IMR-90 (cell line): ENCODE measurements around the gene AMBN. TPM values are rescaled to one million over a fixed set of nuclear protein-coding genes. Genes with fewer than 3 reads are reported as not detected.

ENCODE experiments used
- ATAC-seq: fragments of 200-7000 bp; cut with Tn5 transposase; 2 replicates; pipeline ENCODE4 v1.9.1; 2020; ENCODE audit warnings: low read depth, mild to moderate bottlenecking, moderate library complexity
- Bru-seq: library from RNA; stranded (reverse); fragments of 400-500 nt; gene quantifications from one replicate; lab custom pipeline; 2021; lab: Mats Ljungman, UMichigan
- BruChase-seq, 2 experiments: library from RNA; stranded (reverse); fragments of 400-500 nt; gene quantifications; one replicate each; lab custom pipeline; 2021; lab: Mats Ljungman, UMichigan
- BruUV-seq: library from RNA; stranded (reverse); fragments of 400-500 nt; replicated peaks from 2 replicates; lab custom pipeline; 2021; lab: Mats Ljungman, UMichigan
- CTCF ChIA-PET: fragments of 300-600 bp; formaldehyde crosslinking; extraction: SDS; loops from one replicate; lab custom pipeline; 2021; ENCODE audit warnings: antibody characterized with exemption; lab: Yijun Ruan, JAX
- POLR2A ChIA-PET: fragments of 300-600 bp; sonication (Branson Sonifier 250); formaldehyde crosslinking; loops from one replicate; lab custom pipeline; 2022; ENCODE audit warnings: antibody characterized with exemption; ENCODE audit not compliant: unreplicated experiment; lab: Charles Lee
- DNase-seq: peaks from one replicate; pipeline ENCODE4 v3.0.0; 2013
- H2AFZ ChIP-seq: replicated peaks from 2 replicates; pipeline ENCODE3; 2013; ENCODE audit warnings: low read length, mild to moderate bottlenecking; ENCODE audit not compliant: poor library complexity
- H2AK5ac ChIP-seq: 2 replicates; pipeline ENCODE4 v1.6.1; 2013; ENCODE audit warnings: low read depth, low read length, inconsistent platforms
- H2AK9ac ChIP-seq: replicated peaks from 2 replicates; pipeline ENCODE3; 2013; ENCODE audit warnings: mild to moderate bottlenecking, low read depth, low read length, moderate library complexity; ENCODE audit not compliant: poor library complexity
- H2BK120ac ChIP-seq: 2 replicates; pipeline ENCODE4 v1.6.1; 2013; ENCODE audit warnings: low read depth, low read length, inconsistent platforms
- H2BK15ac ChIP-seq: 3 replicates; pipeline ENCODE4 v1.6.1; 2013; ENCODE audit warnings: low read depth, low read length, inconsistent platforms
- H2BK20ac ChIP-seq: 2 replicates; pipeline ENCODE4 v1.6.1; 2013; ENCODE audit warnings: low read depth, mild to moderate bottlenecking, inconsistent platforms, low read length, moderate library complexity
- H2BK5ac ChIP-seq: 2 replicates; pipeline ENCODE4 v1.6.1; 2013; ENCODE audit warnings: mild to moderate bottlenecking, low read depth, low read length, inconsistent platforms; ENCODE audit not compliant: poor library complexity, severe bottlenecking
- H3K14ac ChIP-seq: replicated peaks from 2 replicates; pipeline ENCODE4 v1.6.1; 2013; ENCODE audit warnings: low read depth, low read length, inconsistent platforms
- H3K18ac ChIP-seq: 2 replicates; pipeline ENCODE4 v1.6.1; 2013; ENCODE audit warnings: low read depth, low read length, control low read depth
- H3K23ac ChIP-seq: 2 replicates; pipeline ENCODE4 v1.6.1; 2013; ENCODE audit warnings: low read depth, low read length, inconsistent platforms
- H3K27ac ChIP-seq: 2 replicates; pipeline ENCODE4 v1.5.1; 2013; ENCODE audit warnings: mild to moderate bottlenecking, control low read depth, low read length; ENCODE audit not compliant: insufficient read depth
- H3K27me3 ChIP-seq: 2 replicates; pipeline ENCODE4 v1.6.1; 2013; ENCODE audit warnings: low read length; ENCODE audit not compliant: control insufficient read depth, insufficient read depth
- H3K36me3 ChIP-seq: 2 replicates; pipeline ENCODE4 v1.6.1; 2013; ENCODE audit warnings: low read length, mixed read lengths; ENCODE audit not compliant: control insufficient read depth, insufficient read depth
- H3K4ac ChIP-seq: 2 replicates; pipeline ENCODE4 v1.6.1; 2013; ENCODE audit warnings: low read depth, low read length, inconsistent platforms
- H3K4me1 ChIP-seq: 2 replicates; pipeline ENCODE4 v1.6.1; 2013; ENCODE audit warnings: low read length, mixed read lengths; ENCODE audit not compliant: control insufficient read depth, insufficient read depth
- H3K4me2 ChIP-seq: 2 replicates; pipeline ENCODE4 v1.6.1; 2013; ENCODE audit warnings: low read depth, mild to moderate bottlenecking, control low read depth, low read length, moderate library complexity
- H3K4me3 ChIP-seq: 2 replicates; pipeline ENCODE4 v1.5.1; 2013; ENCODE audit warnings: low read depth, mild to moderate bottlenecking, control low read depth, low read length, moderate library complexity; ENCODE audit not compliant: insufficient read depth
- H3K56ac ChIP-seq: 2 replicates; pipeline ENCODE4 v1.6.1; 2013; ENCODE audit warnings: low read length, inconsistent platforms; ENCODE audit not compliant: insufficient read depth; ENCODE audit errors: extremely low read depth
- H3K79me1 ChIP-seq, 2 experiments: 2 replicates each; pipeline ENCODE4 v1.6.1; 2013; ENCODE audit warnings: low read length in 2 of 2, inconsistent platforms in 1 of 2, low read depth in 1 of 2
- H3K9ac ChIP-seq: 2 replicates; pipeline ENCODE4 v1.6.1; 2013; ENCODE audit warnings: low read depth, low read length, control low read depth
- H3K9me1 ChIP-seq: 2 replicates; pipeline ENCODE4 v1.6.1; 2013; ENCODE audit warnings: low read length, inconsistent platforms; ENCODE audit not compliant: insufficient read depth
- H3K9me3 ChIP-seq: 2 replicates; pipeline ENCODE4 v1.6.1; 2013; ENCODE audit warnings: low read length; ENCODE audit not compliant: control insufficient read depth, insufficient read depth
- H4K20me1 ChIP-seq: 2 replicates; pipeline ENCODE4 v1.6.1; 2013; ENCODE audit warnings: low read length, inconsistent platforms; ENCODE audit not compliant: insufficient read depth
- H4K5ac ChIP-seq: 2 replicates; pipeline ENCODE4 v1.6.1; 2013; ENCODE audit warnings: mild to moderate bottlenecking, low read depth, low read length, control low read depth
- H4K8ac ChIP-seq, 2 experiments: 2 replicates each; pipeline ENCODE4 v1.6.1; 2013; ENCODE audit warnings: low read depth in 2 of 2, low read length in 2 of 2, control low read depth in 1 of 2, inconsistent platforms in 1 of 2
- H4K91ac ChIP-seq: 2 replicates; pipeline ENCODE4 v1.6.1; 2013; ENCODE audit warnings: low read depth, low read length, inconsistent platforms; ENCODE audit not compliant: insufficient read depth
- CEBPB ChIP-seq: IDR thresholded peaks from 2 replicates; pipeline ENCODE4 v1.6.1; 2012; ENCODE audit warnings: low read depth, low read length, improper control_type of control experiment
- CHD1 ChIP-seq: IDR thresholded peaks from 2 replicates; pipeline ENCODE4 v1.6.1; 2012; ENCODE audit warnings: low read depth, low read length, improper control_type of control experiment
- MXI1 ChIP-seq: IDR thresholded peaks from 2 replicates; pipeline ENCODE4 v1.6.1; 2012; ENCODE audit warnings: low read depth, mild to moderate bottlenecking, low read length, moderate library complexity, borderline replicate concordance
- RFX5 ChIP-seq: IDR thresholded peaks from 2 replicates; pipeline ENCODE4 v1.8.0; 2012; ENCODE audit warnings: low read depth, mild to moderate bottlenecking, low read length, moderate library complexity
- WGBS, 2 experiments: methylation state at CpG; one replicate each; pipeline versions ENCODE4 v1.1.5 to v1.1.7; 2013; ENCODE audit warnings: missing lambda C conversion rate in 2 of 2; ENCODE audit not compliant: insufficient read length in 1 of 2; ENCODE audit errors: extremely low coverage in 2 of 2; 5-methylcytosine and 5-hydroxymethylcytosine counted together
- dilution Hi-C: fragments of 300-500 bp; cut with HindIII; formaldehyde crosslinking; loops from one replicate; pipeline ENCODE4 v1.14.3; 2018; ENCODE audit warnings: low sequenced_read_pairs; ENCODE audit not compliant: unreplicated experiment
- in situ Hi-C: fragments of 300-500 bp; cut with MboI; formaldehyde crosslinking; loops from 3 replicates; pipeline ENCODE4 v1.14.3; 2019; ENCODE audit warnings: low sequenced_read_pairs, inconsistent platforms, mixed read lengths
- intact Hi-C: fragments of 100-400 bp; cut with micrococcal nuclease; formaldehyde crosslinking; loops from 2 replicates; pipeline ENCODE4 v1.10.0; 2022
- long read RNA-seq: library from polyadenylated mRNA; unstranded; transcript quantifications from one replicate; pipeline ENCODE4 v2.0.0, GENCODE V29; 2021; ENCODE audit not compliant: unreplicated experiment
- polyA plus RNA-seq, 3 experiments: library from polyadenylated mRNA; depleted of rRNA; stranded (reverse); fragments of >200 nt; gene quantifications; 2 replicates each; pipeline ENCODE4 v1.2.3, GENCODE V29; 2012; ENCODE audit warnings: low replicate concordance in 1 of 3
- total RNA-seq: library from RNA; depleted of rRNA; stranded (reverse); fragments of >200 nt; gene quantifications from 2 replicates; pipeline ENCODE4 v1.2.3, GENCODE V29; 2012; rRNA removed
- TF ChIP-seq, protein P1 (sequence below): fragments of 150-350 bp; IDR thresholded peaks from 2 replicates; pipeline ENCODE4 v1.6.1; 2017; ENCODE audit warnings: mild to moderate bottlenecking, antibody characterized with exemption, low read length, low read depth

Gene AMBN, protein sequence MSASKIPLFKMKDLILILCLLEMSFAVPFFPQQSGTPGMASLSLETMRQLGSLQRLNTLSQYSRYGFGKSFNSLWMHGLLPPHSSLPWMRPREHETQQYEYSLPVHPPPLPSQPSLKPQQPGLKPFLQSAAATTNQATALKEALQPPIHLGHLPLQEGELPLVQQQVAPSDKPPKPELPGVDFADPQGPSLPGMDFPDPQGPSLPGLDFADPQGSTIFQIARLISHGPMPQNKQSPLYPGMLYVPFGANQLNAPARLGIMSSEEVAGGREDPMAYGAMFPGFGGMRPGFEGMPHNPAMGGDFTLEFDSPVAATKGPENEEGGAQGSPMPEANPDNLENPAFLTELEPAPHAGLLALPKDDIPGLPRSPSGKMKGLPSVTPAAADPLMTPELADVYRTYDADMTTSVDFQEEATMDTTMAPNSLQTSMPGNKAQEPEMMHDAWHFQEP
- total RNA-seq (not detected in 2 replicates), polyA plus RNA-seq (2012; rRNA removed) (not detected in 2 replicates), Bru-seq, nascent RNA (not detected), BruChase-seq, experiment 1, labeled RNA remaining after a 6-hour chase (not detected), BruChase-seq, experiment 2, labeled RNA remaining after a 2-hour chase (not detected)
- not detected in 2 replicates for polyA plus RNA-seq (2012; cell fraction: cytosol; rRNA removed)
- polyA plus RNA-seq (2012; cell fraction: nucleus; rRNA removed; ENCODE audit: low replicate concordance) = not detected in 2 replicates
- long read RNA-seq = 0 reads

- in situ Hi-C loops (no loop called here), dilution Hi-C loops (no loop called here), intact Hi-C loops (no loop called here)
- H3K4ac ChIP-seq = no peak within 1 kb of the TSS
- H3K27ac ChIP-seq = no peak within 1 kb of the TSS
- ATAC-seq (no peak), DNase-seq (no peak)
- no CpG with 5 or more reads among the region's 5 CpGs for WGBS, 2 experiments
- H4K91ac ChIP-seq = no peak within 1 kb of the TSS
- no peak within 1 kb of the TSS for H2AK5ac ChIP-seq
- H2AK9ac ChIP-seq = no peak within 1 kb of the TSS
- H3K9ac ChIP-seq = no peak within 1 kb of the TSS
- no peaks in the 10 kb centered on the region for H3K9me3 ChIP-seq
- no peaks in the 10 kb centered on the region for H3K4me1 ChIP-seq
- no peak within 1 kb of the TSS for H3K4me2 ChIP-seq
- no peak within 1 kb of the TSS for H4K8ac ChIP-seq
- H3K36me3 ChIP-seq = no peaks in the 10 kb centered on the region
- H3K18ac ChIP-seq = no peak within 1 kb of the TSS
- H3K9me1 ChIP-seq = no peaks in the 10 kb centered on the region
- H4K20me1 ChIP-seq = no peaks in the 10 kb centered on the region
- no peak within 1 kb of the TSS for H3K23ac ChIP-seq
- TF ChIP-seq MXI1 (no peak), CHD1 (no peak), RFX5 (no peak), CEBPB (no peak)
- TF ChIP-seq, protein P1, sequence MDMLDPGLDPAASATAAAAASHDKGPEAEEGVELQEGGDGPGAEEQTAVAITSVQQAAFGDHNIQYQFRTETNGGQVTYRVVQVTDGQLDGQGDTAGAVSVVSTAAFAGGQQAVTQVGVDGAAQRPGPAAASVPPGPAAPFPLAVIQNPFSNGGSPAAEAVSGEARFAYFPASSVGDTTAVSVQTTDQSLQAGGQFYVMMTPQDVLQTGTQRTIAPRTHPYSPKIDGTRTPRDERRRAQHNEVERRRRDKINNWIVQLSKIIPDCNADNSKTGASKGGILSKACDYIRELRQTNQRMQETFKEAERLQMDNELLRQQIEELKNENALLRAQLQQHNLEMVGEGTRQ = no peak
- no peak within 1 kb of the TSS for H3K4me3 ChIP-seq
- BruUV-seq = no TSS peak
- peaks cover 2% of the 10 kb centered on the region; the same call in 1 of the 2 replicates for H3K27me3 ChIP-seq
- H2BK120ac ChIP-seq = no peak within 1 kb of the TSS
- H3K56ac ChIP-seq = no peak within 1 kb of the TSS
- no peaks in the 10 kb centered on the region for H3K79me1 ChIP-seq
- no peak within 1 kb of the TSS for H3K14ac ChIP-seq
- ChIA-PET POLR2A (no interaction called here), CTCF (no interaction called here)
- H2BK20ac ChIP-seq = no peak within 1 kb of the TSS
- no peak within 1 kb of the TSS for H2BK15ac ChIP-seq
- H2BK5ac ChIP-seq = no peak within 1 kb of the TSS
- H2AFZ ChIP-seq = no peak within 1 kb of the TSS
- H4K5ac ChIP-seq = no peak within 1 kb of the TSS
These were observed at the start of gene AMBN for GRCh38 chr4:70591955-70592582. Gene AMBN, plus strand, starts transcription at chr4:70592256. Its CDS starts 103 bp downstream, at chr4:70592359.
